ENCODE results near the gene ZYX.
"Not testable (repeated sequence)": the region's sequence is repeated elsewhere in the genome, so short reads cannot be mapped to it uniquely, and the experiment has no call there.

The ZYX gene

DNA sequence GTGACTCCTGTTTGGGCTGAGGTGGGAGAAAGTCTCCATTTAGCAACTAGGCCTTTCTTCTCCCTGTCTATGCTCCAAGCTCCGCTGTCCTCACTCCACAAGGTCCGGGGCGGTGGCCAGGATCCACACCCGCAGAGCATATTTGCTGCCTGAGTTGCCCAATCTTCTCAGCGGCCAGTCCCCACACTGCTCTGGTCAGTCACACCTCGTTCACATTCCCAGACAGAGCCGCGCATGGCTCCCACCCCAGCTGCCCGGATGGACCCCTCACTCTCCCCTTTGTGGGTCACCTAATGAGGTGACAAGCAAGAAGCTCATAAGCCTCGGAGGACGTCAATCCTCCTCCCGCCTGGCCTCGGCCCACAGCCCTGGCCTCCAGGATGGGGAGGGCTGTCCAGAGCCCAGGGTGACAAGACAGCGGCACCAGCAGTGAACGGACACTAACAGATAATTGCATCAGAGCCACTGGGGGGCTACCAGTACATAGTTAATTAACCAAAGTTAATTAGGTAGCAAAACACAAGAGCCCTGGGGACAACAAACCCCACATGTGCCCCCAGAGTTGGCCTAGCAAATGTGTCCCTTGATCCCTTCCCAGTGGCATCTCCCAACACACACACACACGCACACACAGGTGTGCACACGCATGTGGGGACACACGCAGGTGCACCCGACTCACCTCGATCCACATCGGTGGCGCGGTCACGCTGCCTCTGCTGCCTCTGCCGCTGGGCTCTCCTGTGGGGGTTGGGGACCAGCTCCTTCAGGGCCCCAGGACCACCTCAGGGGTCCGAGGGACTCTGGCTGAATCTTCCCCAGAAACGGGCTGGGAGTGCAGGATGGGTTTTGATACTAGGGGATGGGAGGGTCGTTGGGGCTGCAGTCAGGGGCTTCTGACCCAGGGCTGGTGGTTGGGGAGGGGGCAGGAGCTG is 15.7 kb downstream of the ZYX start:
- DNase-seq (ENCODE audit: low read depth in 1 of 2, low spot score in 1 of 2): no peak

DNA sequence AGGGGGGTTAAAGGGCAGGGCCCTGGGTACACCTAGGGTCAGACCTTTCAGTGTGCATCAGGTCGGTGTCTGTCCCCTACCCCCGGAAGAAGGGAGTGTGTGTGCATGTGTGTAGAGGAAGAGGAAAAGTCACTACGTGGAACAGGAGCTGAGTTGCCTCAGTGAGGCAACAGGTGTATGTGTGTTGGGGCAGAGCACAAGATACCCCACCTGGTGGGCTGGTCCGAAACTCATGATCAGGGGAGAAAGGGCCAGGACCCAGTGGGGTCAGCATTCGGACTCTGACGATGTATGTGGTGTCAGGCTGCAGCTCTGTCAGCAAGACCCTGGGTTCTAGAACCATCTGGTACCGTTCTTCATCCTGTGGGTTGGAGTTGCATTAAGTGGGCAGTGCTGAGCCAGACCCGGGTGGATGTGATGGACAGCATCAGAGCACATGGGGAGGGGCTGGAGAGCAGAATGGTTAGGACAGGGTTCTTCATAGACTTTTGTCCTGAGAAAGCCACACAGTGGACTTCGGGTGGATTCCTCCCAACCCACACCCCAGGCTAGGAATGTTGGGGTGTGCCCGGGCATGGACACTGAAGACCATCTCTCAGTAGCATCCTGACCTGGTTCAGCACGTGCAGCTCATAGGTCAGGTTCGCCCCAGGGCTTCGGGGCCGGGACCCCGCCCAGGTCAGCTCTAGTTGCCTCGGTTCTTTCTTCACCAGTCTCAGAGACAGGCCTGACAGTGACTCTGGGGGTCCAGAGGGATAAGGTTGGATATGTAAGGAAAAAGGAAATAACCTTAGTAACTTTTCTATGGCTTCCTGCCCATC is 16.8 kb downstream of the ZYX start:
- no peak for DNase-seq (ENCODE audit: low read depth in 1 of 2, low spot score in 1 of 2)

DNA sequence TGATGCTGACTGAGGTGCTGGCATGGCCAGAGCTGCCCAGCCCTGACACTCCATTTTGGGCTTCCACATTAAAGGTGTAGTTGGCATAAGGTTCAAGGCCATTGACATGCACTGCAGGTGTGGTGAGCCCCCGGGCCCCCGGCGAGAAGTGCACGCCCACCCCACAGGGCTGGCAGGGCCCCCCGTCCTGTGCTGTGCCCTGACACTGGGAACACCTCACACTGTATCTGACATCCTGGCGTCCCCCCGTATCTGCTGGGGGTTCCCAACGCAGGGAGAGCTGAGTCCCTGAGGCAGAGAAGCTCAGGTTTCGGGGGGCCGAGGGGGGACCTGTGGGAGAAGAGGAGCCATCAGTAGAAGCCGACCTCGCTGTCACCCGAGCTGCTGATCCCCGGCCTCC is 17.5 kb downstream of the ZYX start:
- DNase-seq (ENCODE audit: low read depth in 1 of 2, low spot score in 1 of 2): no peak

DNA sequence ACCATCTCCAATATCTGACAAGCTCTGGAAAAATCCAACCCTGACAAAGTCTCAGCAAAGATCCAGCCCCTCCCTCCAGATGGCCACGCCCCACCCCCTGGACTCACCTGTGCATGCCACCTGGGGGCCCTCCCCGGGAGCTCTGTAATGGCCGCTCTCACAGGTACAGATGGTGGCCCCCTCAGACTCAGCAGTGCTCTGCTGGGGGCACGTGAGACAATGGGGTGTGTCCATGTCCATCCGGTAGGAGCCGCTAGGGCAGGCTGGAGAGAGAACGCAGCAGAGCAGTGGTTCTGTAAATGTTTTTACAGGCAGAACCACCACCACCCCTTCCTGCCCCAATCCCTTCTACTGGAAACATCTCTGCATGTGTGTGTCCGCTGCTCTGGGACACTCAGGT is 18.0 kb downstream of the ZYX start:
- no peak for DNase-seq (ENCODE audit: low read depth in 1 of 2, low spot score in 1 of 2)

DNA sequence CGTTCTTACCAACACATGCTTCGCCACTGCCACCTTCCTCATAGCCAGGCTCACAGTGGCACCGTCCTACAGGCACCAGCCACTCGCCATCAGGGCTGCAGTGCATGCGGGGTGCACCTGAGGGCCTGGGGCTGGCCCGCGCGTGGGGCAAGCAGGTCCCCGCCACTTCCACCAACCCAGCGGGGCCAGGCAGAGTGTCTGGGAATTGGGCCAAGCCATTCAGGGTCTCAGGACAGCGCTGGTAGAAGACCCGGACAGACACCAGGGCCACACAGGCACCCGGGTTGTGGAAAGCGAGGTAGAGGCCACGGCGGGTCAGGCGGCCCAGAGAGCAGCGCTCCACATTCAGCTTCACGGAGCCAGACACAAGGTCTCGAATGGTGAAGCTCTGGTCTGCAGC is 18.5 kb downstream of the ZYX start:
- no peak for DNase-seq (ENCODE audit: low read depth in 1 of 2, low spot score in 1 of 2)

DNA sequence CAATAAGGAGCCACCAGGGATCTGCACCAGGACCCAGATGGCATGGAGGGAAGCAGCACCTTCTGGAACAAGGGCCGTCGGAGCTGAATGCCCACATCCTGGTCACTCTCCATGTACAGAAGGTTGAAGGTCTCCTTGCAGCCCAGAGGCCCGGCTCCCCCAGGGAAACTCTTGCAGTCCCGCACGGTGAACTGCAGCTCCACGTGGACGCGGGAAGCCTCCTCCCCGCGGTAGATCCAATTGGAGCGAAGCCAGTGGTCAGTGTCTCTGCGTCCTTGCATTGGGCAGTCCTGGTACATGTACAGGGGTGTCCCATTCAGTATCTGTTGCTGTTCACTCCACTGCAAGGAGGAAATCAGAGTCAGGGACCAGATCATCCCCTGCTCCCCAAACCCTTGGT is 20.1 kb downstream of the ZYX start:
- no peak for DNase-seq (ENCODE audit: low read depth in 1 of 2, low spot score in 1 of 2)

DNA sequence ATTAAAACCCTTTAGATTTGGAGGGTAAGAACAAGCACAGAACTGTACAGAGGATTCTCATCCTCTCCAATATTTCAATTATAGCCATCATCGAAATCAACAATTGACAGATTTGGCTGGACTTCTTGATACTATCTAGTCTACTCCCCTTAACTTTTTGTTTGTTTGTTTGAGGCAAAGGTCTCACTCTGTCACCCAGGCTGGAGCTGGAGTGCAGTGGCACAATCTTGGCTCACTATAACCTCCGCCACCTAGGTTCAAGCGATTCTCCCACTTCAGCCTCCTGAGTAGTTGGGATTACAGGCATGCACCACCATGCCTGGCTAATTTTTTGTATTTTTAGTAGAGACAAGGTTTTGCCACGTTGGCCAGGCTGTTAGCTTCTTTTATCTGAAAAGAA is 21.1 kb downstream of the ZYX start:
- not testable (repeated sequence) for DNase-seq (ENCODE audit: low read depth in 1 of 2, low spot score in 1 of 2)

DNA sequence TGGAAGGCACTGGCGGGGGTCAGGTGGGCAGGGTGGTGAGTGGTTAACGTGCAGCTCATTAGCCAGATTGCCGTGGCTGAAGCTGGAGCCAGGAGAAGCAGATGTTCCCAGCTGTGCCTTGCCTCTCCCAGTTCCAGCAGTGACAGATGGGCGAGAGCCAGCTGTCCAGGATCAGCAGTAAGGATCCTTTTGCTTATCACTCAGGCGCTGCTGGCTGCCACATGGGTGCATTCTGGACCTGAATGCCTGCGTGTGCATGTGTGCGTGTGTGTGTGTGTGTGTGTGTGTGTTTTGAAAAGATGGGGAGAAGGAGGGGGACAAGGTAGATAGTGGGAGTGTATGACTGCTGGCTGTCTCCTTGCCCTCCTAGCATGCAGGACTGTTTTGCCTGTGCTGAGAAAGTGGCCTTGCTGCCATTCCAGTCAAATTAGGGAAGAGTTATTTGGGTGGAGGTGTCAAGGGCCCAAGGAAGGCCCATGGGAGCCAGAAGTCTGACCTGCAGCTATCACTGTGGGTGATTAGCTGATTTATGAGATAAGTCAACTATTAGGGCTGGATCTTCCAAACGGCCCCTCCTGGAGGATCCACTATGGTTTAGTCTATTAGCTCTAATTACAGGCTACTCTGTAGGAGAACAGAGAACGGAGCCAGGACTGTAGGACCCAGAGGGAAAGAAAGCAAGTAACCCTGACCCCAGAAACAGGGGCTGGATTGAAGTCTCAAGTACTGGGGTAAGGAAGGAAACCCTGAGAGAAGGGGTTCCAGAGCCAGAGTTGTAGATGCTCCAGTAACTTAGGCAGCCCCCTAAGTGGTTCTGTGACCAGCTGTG is 24.2 kb downstream of the ZYX start:
- no peak for DNase-seq (ENCODE audit: low read depth in 1 of 2, low spot score in 1 of 2)

DNA sequence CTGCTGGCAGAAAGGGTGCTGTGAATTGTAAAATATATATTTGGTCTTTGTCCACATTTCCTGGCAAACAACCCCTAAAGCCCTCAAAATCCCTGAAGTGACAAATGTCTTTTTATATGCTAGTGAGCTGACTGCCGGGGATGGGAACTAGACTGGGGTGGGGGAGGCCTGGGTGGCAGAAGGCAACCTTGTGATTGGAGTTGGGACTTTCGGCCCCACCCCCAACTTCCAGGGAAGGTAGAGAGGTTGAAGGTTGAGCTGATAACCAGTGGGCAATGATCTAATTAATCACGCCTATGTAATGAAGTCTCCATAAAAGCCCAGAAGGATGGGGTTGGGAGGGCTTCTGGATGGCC is 24.8 kb downstream of the ZYX start:
- DNase-seq (ENCODE audit: low read depth in 1 of 2, low spot score in 1 of 2): no peak

DNA sequence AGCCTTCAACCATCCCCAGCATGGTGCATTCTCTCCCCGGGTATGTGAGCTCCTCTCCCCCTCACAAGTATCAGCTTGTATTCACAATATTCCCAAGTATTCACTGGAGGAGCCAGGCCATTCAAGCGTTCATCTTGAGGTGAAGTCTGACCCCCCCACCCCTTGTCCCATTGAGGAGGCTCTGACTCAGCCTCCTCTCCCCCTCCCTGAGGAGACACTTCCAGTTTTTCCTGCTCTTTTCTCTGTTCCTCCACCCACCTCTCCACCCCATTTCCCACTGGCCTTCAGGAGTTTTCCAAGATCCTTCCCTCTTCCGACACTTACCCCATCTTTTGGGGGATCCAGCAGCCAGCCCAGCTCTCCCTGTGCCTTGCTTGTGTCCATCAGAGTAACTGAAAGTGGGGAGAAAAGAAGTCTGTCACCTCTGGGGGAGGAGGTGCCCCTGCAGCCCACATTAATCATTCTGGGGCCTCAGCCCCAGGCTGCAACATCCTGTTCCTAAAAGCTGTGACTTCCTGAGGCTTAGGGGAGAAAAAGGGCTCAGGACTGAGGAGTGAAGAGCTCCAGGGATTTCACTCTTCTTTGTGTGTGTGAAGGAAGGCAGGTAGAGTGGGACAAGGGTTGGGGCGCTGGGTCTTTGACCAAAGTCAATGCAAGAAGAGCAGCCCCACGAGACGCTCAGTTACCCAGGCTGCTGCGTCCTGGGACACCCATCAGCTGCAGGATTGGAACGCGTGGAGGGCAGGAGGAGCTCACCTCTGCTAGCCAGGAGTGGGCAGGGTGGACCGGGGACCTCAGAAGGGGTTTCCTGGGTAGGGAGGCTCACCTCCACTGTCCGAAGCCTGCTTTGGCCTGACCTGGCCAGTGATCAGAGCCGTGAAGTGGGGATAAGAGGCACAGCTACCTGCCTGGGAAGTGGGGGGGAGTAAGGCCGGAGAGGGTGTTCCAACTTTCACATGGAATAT is 26.4 kb downstream of the ZYX start:
- DNase-seq (ENCODE audit: low read depth in 1 of 2, low spot score in 1 of 2): no peak

DNA sequence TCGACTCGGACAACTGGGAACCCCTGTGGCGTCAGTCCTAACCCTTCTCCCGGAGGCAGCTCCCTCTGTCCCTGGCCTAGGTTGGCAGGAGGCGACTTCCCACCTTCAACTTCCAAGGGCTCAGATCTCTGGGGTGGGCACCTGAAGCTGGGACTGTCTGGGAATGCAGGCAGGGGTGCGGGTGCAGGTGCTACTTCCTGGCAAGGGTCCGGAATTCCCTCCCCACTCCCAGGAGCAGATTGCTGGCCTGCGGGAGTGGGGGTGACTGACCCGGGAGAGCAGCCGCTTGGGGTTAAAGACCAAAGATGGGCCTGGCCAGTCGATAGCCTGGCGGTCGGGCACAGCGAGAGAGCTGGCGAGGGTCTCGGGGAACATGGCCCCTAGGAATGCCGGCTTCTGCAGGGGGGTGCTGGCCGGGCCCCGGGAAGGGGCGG is 27.1 kb downstream of the ZYX start:
- no peak for DNase-seq (ENCODE audit: low read depth in 1 of 2, low spot score in 1 of 2)

DNA sequence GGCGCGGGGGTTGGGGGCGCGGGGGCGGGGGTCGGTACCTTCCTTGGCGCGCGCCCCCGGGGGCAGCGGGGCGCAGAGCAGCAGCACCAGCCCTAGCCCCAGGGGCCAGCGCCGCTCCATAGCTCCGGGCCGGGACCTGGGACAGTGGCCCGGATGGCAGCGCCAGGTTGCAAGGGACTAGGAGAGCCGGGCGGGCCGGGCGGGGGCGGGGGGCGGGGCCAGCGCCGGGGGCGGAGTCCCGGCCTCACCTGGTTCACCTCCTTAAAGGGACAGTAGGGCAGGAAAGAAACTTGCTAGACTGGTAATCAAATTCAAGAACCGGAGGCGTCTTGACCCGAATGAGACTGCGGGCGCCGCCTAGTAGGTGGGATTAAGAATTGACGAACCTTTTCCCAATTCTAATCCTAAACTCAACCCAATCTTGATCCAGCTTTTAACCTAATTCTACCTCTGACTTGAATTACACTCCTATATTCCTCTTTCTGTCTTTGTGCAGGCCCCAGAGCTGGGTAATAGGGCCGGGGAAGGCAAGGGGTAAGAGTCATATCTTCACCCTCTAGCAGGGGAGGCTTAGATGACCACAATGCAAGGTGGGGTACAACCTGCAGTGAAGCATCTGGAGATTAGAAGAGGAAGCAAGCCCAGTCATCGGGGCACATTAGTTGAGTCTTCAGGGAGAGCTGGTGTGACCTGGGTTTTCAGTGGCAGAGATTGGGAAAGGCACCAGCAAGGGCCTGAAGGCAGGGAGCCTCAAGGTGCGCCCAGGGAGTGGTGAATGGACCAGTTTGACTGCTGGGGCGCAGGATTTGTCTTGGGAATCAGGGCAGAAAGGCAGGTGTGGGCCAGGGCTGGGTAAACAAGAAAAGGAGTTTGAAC is 27.8 kb downstream of the ZYX start, which contains the start of gene EPHA1:
EPHA1 (minus strand) TSS at position 171 of the 876 bp plus-strand sequence; CDS start at position 120, 51 bp downstream.
- DNase-seq (ENCODE audit: low read depth in 1 of 2, low spot score in 1 of 2): peak in 1 of 2 donors; percentile 21

DNA sequence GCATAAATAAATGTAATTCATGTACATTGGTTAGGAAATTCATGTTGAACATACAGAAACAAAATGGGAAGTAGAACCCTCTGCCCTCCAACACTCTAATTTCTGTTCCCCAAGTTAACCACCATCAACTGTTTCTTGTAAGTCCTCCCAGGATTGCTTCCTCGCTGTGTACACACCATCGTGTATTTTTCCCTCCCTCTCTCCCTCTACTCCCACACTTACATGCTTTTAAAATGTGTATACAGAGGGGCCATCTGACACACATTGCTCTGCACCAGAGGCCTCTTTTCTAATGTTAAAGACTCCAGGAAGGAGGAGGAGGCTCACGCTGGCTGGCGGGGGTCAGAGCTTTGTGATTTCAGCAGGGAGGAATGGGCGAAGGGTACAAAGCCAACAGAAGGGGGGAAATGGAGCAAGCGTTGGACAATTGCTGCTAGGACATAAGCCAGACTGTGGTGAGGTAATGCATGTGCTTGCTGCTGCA is 29.4 kb downstream of the ZYX start:
- DNase-seq (ENCODE audit: low read depth in 1 of 2, low spot score in 1 of 2): no peak

DNA sequence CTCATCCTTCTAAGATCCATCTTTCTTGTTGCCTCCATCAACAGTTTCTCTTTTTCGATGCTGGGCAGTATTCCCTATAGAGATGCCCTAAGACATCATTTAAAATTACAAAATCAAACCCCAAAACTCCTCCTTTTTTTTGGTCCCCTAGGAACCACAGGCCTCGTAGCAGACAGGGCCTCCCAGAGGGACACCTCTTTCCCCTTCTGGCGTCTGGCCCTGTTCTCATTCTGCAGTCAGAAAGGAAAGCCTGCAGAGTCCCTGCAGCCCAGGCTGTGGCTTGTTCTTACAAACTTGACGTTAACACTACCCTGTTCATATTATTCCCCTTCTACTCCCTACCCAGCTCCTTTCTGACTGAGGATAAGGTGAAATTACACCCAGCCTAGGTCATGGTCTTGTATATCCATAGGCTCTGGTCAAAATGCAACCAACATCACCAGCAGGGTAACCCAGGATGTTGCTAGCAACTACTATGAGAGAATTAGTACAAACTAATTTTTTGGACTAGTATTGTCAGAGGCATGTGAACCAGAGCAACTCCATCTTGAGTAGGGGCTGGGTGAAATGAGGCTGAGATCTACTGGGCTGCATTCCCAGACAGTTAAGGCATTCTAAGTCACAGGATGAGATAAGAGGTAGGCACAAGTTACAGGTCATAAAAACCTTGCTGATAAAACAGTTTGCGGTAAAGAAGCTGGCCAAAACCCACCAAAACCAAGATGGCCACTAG is 31.0 kb downstream of the ZYX start:
- DNase-seq (ENCODE audit: low read depth in 1 of 2, low spot score in 1 of 2): no peak

DNA sequence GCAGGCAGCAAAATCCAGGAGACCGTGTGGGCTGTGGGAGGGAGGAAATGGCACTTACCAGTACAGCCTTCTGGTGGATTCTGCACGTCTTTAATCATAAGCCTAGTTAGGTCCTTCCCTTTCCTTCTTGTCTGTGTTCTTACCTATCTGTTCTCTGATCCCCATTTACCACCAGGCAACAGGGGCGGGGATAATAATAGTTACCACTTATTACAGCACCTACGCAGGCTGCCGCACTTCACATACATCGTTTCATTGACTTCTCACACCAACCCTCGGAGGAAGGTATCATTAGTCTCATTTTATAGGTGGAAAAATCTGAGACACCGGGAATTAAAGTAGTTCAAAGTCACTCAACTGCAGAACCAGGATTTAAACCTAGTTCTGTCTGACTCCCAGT is 32.0 kb downstream of the ZYX start:
- DNase-seq (ENCODE audit: low read depth in 1 of 2, low spot score in 1 of 2): no peak

DNA sequence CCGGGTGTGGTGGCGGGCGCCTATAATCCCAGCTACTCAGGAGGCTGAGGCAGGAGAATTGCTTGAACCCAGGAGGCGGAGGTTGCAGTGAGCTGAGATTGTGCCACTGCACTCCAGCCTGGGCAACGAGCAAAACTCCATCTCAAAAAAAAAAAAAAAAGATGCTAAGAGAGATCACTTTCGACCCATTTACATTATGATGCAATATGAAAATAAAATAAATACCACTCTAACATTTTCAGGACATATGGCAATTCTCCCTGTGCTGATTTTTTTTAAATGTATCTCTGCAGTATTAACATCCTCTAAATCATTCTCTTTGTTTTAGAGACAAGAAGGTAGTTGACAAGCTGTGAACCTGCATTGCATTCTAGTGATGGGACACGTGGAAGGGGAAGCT is 34.1 kb downstream of the ZYX start:
- DNase-seq (ENCODE audit: low read depth in 1 of 2, low spot score in 1 of 2): not testable (repeated sequence)

DNA sequence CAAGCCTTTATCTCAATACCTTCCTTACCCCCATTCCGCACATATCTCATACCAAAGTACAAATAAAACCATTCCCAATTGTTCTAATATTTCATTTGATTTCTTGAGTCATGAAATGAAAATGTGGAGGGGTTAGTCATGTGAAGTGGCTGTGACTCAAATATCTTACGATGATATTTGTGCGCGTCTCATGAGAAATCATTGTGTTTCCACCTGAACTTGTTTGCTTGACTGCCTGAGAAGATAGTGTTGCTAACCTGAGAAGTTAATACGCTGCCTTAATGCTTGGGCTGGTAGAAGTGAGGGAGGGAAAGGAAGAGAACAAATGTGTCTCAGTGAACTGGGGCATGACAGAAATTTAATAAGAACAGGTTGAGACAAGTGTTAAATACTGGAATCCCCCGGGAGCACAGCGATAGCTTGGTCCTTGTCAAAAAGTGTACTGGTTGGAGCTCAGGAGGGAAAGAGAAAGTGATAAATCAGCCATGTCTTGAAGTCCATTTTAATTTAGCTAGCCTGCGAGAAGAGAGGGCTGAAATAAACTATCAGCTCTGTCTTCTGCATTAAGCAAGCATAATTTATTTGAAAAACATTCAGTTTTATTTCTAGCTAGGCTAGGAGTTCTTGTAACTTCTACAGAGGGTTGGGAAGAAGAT is 34.7 kb downstream of the ZYX start:
- DNase-seq (ENCODE audit: low read depth in 1 of 2, low spot score in 1 of 2): no peak

All from activated CD4-positive, alpha-beta T cell treated with anti-CD3 and anti-CD28 coated beads, Interleukin-2, amount 50 U/mL, for 24 hours (primary cell).